Left lung (tissue), 10 donors: Measurements from ENCODE around the gene LMNB1. TPM values are rescaled to one million over a fixed set of nuclear protein-coding genes. Genes with fewer than 3 reads are reported as not detected.
A peak's percentile ranks its signal among the peaks of the same experiment; 100 is the strongest.

Experiments used
- ATAC-seq: fragments of 200-7000 bp; cut with Tn5 transposase; one replicate; pipeline ENCODE4 v1.9.1; 2020; ENCODE audit warnings: moderate library complexity
- DNase-seq, 4 donors: peaks; one replicate each; pipeline ENCODE4 v3.0.0-alpha.2; 2013 to 2020
- H3K27ac ChIP-seq, 2 donors: fragments of 200-600 bp; sonication (generic) in 1 of 2; one replicate each; pipeline versions ENCODE4 v1.5.0 to v1.8.0; 2020 to 2021
- H3K27me3 ChIP-seq, 2 donors: fragments of 200-600 bp; sonication (generic) in 1 of 2; one replicate each; pipeline versions ENCODE4 v1.5.0 to v1.8.0; 2020 to 2021
- H3K36me3 ChIP-seq, 2 donors: fragments of 200-600 bp; sonication (generic) in 1 of 2; one replicate each; pipeline versions ENCODE4 v1.5.0 to v1.8.0; 2020 to 2021
- H3K4me1 ChIP-seq, 2 donors: fragments of 200-600 bp; one replicate each; pipeline ENCODE4 v1.8.0; 2021
- H3K4me3 ChIP-seq, 2 donors: fragments of 200-600 bp; sonication (generic) in 1 of 2; one replicate each; pipeline versions ENCODE4 v1.5.0 to v1.8.0; 2020 to 2021; ENCODE audit warnings: mild to moderate bottlenecking in 1 of 2
- H3K9me3 ChIP-seq, 2 donors: fragments of 200-600 bp; sonication (generic) in 1 of 2; one replicate each; pipeline versions ENCODE4 v1.5.0 to v1.8.0; 2020 to 2021
- CTCF ChIP-seq, 2 donors: fragments of 200-600 bp; sonication (generic) in 1 of 2; IDR thresholded peaks; one replicate each; pipeline versions ENCODE4 v1.5.0 to v1.8.0; 2021; ENCODE audit warnings: antibody characterized with exemption in 2 of 2
- intact Hi-C, 2 donors: fragments of 100-400 bp; cut with DNase I; formaldehyde crosslinking; loops; one replicate each; pipeline versions ENCODE4 v1.11.2 to v1.14.2; 2022
- polyA plus RNA-seq, 6 donors: library from polyadenylated mRNA; unstranded; fragments of 120-200 nt; gene quantifications; one replicate each; pipeline ENCODE4 v1.2.1, GENCODE V29; 2013; ENCODE audit not compliant: insufficient read length in 6 of 6
- total RNA-seq, 2 donors: library from RNA; stranded (reverse); fragmentation: NEBNext Ultra II Directional; extraction: Animal tissue kit (Norgen Biotek cat#: 25700); gene quantifications; one replicate each; pipeline ENCODE4 v1.2.1, GENCODE V29; 2021
- donor health status: DM: no; HTN: yes; CAD: no.
- donor health status: DM: no; HTN: no; CAD: no.

The LMNB1 gene
- total and polyA plus RNA-seq, 8 donors, result 23.2 to 175 (median 96.3) TPM

DNA sequence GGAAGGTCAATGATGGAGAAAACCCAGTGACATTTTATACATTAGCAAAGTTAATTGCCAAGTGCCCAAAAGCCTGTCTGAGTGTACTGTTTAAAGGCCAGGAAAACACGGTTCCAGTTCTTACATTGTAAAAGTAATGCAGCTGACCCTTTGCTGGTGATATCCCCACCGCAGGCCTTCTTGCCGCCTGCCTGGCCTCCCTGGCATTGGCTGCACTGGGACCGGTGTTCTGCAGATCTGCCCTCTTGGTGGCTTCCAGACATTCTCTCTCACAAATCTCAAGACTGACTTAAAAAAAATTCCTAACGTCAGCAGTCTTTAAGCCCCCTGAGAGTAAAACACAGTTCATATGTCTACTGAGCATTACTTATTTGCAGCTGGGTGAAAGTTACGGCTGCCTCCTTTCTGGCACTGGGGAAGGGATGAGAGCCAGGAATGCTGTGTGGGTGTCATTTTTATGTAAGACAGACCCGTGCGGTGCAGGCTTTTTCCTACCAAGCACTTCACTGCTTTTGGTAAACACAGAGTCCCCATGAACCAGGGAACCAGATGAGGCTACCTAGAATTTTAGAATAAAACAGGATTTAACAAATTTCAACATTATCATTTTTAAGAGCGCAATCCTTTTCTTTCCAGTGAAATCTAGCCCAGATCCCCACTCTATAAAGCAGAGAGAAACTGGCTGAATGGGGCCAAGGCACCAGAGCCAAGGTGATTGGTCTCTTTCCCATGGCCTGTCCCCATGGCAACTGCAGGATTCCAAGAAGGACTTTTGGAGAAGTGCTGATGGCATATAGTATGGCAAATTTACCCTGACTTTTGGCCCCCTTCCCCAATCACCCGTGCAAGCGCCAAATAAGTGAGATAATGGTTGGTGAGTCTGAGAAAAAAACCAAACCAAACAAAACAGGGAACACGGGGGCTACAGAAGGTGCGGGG, 80.8 kb downstream of the LMNB1 start:
- no peaks in the 10 kb centered on the region for H3K4me1 ChIP-seq
- ATAC-seq, result peak; percentile 38
- DNase-seq, result no peak
- TF ChIP-seq CTCF (IDR thresholded peaks at IDR 0.05), result no peak
- H3K27me3 ChIP-seq, result no peaks in the 10 kb centered on the region
- H3K27ac ChIP-seq, result no peak overlapping the region
- intact Hi-C loops, result no loop called here
- no peaks in the 10 kb centered on the region for H3K9me3 ChIP-seq
- no peaks in the 10 kb centered on the region for H3K36me3 ChIP-seq
- no peak overlapping the region for H3K4me3 ChIP-seq

DNA sequence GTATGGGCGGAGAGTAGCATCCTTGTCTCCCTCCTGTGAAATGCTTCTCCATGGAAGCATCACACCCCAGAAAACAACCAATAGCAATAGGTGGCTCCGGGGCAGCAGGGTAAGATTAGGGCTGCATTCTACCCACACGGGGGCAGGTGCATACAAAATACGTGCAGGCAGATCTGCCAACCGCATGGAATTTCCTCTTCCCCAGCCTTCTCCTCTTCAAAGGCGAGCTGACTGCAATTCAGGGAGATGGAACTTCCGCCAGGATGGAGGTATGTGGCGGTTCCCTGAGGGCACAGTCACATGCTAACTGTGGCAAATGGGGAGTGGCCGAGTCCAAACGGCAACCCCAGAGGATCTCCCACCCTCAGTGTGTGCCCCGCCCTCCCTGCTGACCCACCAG, 81.5 kb downstream of the LMNB1 start:
- no peak for TF ChIP-seq CTCF (IDR thresholded peaks at IDR 0.05)
- Histone ChIP-seq H3K4me3 (no peak overlapping the region), H3K36me3 (no peaks in the 10 kb centered on the region), H3K9me3 (no peaks in the 10 kb centered on the region), H3K27me3 (no peaks in the 10 kb centered on the region), H3K4me1 (no peaks in the 10 kb centered on the region), H3K27ac (no peak overlapping the region)
- DNase-seq (no peak), ATAC-seq (no peak)
- intact Hi-C loops, result no loop called here

DNA sequence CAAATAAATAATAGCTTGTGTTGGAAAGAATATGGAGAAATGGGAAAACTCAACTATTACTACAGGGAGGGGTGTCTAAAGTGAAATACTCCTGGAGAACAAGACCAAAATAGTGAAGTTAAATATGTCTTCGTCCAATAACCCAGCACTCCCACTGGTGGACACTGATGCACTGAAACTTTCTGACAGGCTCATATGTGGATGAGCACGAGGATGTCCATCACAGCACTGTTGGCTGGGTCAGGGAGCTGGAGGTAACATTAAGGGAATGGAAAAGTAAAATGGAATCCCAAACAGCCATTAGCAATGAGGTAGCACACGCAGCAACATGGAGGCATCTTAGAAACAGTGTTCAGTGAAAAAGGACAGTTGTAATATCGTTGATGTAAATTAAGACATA, 86.5 kb downstream of the LMNB1 start:
- intact Hi-C loops, result no loop called here
- Histone ChIP-seq H3K4me1 (no peaks in the 10 kb centered on the region), H3K27me3 (no peaks in the 10 kb centered on the region), H3K9me3 (no peaks in the 10 kb centered on the region), H3K27ac (no peak overlapping the region), H3K36me3 (no peaks in the 10 kb centered on the region), H3K4me3 (no peak overlapping the region)
- TF ChIP-seq CTCF (IDR thresholded peaks at IDR 0.05), result no peak
- ATAC-seq (no peak), DNase-seq (no peak)

GRCh38 chr5:126864042-126864688, 87.2 kb downstream of the LMNB1 start:
- intact Hi-C loops, result no loop called here
- TF ChIP-seq CTCF (IDR thresholded peaks at IDR 0.05), result no peak
- peaks cover 0 to 4% of the 10 kb centered on the region in 2 donors for H3K4me1 ChIP-seq

GRCh38 chr5:126865299-126865698, 88.4 kb downstream of the LMNB1 start:
- peaks cover 0 to 7% of the 10 kb centered on the region in 2 donors for H3K4me1 ChIP-seq
- no peak overlapping the region for H3K4me3 ChIP-seq
- H3K36me3 ChIP-seq, result no peaks in the 10 kb centered on the region
- intact Hi-C loops, result no loop called here
- ATAC-seq (peak; percentile 49), DNase-seq (no peak)
- H3K27ac ChIP-seq, result no peak overlapping the region
- H3K27me3 ChIP-seq, result no peaks in the 10 kb centered on the region
- H3K9me3 ChIP-seq, result no peaks in the 10 kb centered on the region
- TF ChIP-seq CTCF (IDR thresholded peaks at IDR 0.05), result no peak

More at GRCh38 chr5:126864042-126864688, 87.2 kb downstream of the LMNB1 start:
- Histone ChIP-seq H3K36me3 (no peaks in the 10 kb centered on the region), H3K27me3 (no peaks in the 10 kb centered on the region), H3K4me3 (no peak overlapping the region), H3K9me3 (no peaks in the 10 kb centered on the region), H3K27ac (no peak overlapping the region)
- ATAC-seq, result no peak
- no peak for DNase-seq
